DOHH2 (cell line): Measurements from ENCODE around the gene TRAF3IP3.

Experiments used
- H3F3A ChIP-seq: fragments of 200-600 bp; sonication (generic), shearing (Covaris generic); 2 replicates; pipeline ENCODE4 v1.6.0; 2016; ENCODE audit warnings: antibody characterized with exemption, mild to moderate bottlenecking; ENCODE audit not compliant: control insufficient read depth, insufficient read depth
- H3K27ac ChIP-seq: fragments of 200-600 bp; sonication (generic); 2 replicates; pipeline ENCODE4 v1.5.1; 2014; ENCODE audit warnings: low read depth, mild to moderate bottlenecking, low read length, moderate library complexity
- H3K27me3 ChIP-seq: fragments of 200-600 bp; sonication (generic); 2 replicates; pipeline ENCODE4 v1.6.1; 2014; ENCODE audit warnings: mild to moderate bottlenecking, low read length, mixed read lengths; ENCODE audit not compliant: control insufficient read depth
- H3K36me3 ChIP-seq: fragments of 200-600 bp; sonication (generic); 2 replicates; pipeline ENCODE4 v1.6.1; 2014; ENCODE audit warnings: mild to moderate bottlenecking, low read length, moderate library complexity, mixed read lengths; ENCODE audit not compliant: control insufficient read depth
- H3K4me1 ChIP-seq: fragments of 200-600 bp; sonication (generic); 2 replicates; pipeline ENCODE4 v1.6.1; 2014; ENCODE audit warnings: mild to moderate bottlenecking, low read length, mixed read lengths; ENCODE audit not compliant: control insufficient read depth
- H3K4me2 ChIP-seq: fragments of 200-600 bp; sonication (generic); 2 replicates; pipeline ENCODE4 v1.6.0; 2014; ENCODE audit warnings: mild to moderate bottlenecking, low read length, moderate library complexity
- H3K4me3 ChIP-seq: fragments of 200-600 bp; sonication (generic); 2 replicates; pipeline ENCODE4 v1.5.1; 2014; ENCODE audit warnings: mild to moderate bottlenecking, low read length, mixed read lengths
- H3K79me2 ChIP-seq: fragments of 200-600 bp; sonication (generic); 2 replicates; pipeline ENCODE4 v1.6.1; 2014; ENCODE audit warnings: mild to moderate bottlenecking, low read length, mixed read lengths; ENCODE audit not compliant: control insufficient read depth
- H3K9me2 ChIP-seq: fragments of 200-600 bp; sonication (generic); replicated peaks from 2 replicates; pipeline ENCODE4 v1.6.1; 2014; ENCODE audit warnings: mild to moderate bottlenecking, low read length, mixed read lengths; ENCODE audit not compliant: control insufficient read depth
- H3K9me3 ChIP-seq: fragments of 200-600 bp; sonication (generic); 2 replicates; pipeline ENCODE4 v1.6.1; 2014; ENCODE audit warnings: antibody characterized with exemption, low read length, mixed read lengths; ENCODE audit not compliant: control insufficient read depth, insufficient read depth
- H4K20me1 ChIP-seq: fragments of 200-600 bp; sonication (generic); 2 replicates; pipeline ENCODE4 v1.6.0; 2014; ENCODE audit warnings: low read depth, mild to moderate bottlenecking, antibody characterized with exemption, low read length, moderate library complexity; ENCODE audit not compliant: control insufficient read depth, insufficient read depth
- EZH2phosphoT487 ChIP-seq: fragments of 200-600 bp; sonication (generic); IDR thresholded peaks from 2 replicates; pipeline ENCODE4 v1.6.1; 2017; ENCODE audit warnings: borderline replicate concordance, mild to moderate bottlenecking, antibody characterized with exemption, low read length, moderate library complexity, mixed read lengths
- TF ChIP-seq, protein P1 (sequence below): fragments of 200-600 bp; sonication (generic); IDR thresholded peaks from one replicate; pipeline ENCODE4 v1.5.1; 2014; ENCODE audit warnings: antibody characterized with exemption, mild to moderate bottlenecking, low read depth, low read length; ENCODE audit not compliant: poor library complexity, severe bottlenecking

The TRAF3IP3 gene

DNA sequence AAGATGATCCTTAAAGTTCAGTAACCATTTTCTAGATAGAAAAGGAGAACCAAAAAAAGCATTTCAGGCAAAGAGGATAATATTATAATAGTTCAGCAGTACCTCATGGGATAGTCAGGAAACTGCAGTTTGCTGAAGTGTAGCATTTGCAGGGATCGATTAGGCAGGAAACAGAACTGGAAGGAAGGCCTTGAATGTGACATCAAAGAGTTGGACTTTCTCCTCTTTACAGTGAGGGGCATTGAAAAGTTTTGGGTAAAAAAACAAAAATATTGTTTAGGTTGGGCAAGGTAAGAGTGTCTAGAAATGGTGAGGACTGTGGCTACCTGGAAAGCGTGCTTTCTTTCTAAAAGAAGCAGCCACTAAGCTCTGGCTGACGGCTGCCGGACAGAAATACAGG lies 58.0 kb downstream of the TRAF3IP3 start:
- Histone ChIP-seq H3K27me3 (peaks cover 8% of the 10 kb centered on the region; the same call in 1 of the 2 replicates), H3K36me3 (no peaks in the 10 kb centered on the region), H3K4me1 (no peaks in the 10 kb centered on the region), H3K4me3 (no peak overlapping the region), H3K9me3 (no peaks in the 10 kb centered on the region), H3K4me2 (no peak overlapping the region), H3K79me2 (no peaks in the 10 kb centered on the region), H3K27ac (no peak overlapping the region), H3K9me2 (no peaks in the 10 kb centered on the region), H4K20me1 (no peaks in the 10 kb centered on the region), H3F3A (no peaks in the 10 kb centered on the region)
- TF ChIP-seq, protein P1, sequence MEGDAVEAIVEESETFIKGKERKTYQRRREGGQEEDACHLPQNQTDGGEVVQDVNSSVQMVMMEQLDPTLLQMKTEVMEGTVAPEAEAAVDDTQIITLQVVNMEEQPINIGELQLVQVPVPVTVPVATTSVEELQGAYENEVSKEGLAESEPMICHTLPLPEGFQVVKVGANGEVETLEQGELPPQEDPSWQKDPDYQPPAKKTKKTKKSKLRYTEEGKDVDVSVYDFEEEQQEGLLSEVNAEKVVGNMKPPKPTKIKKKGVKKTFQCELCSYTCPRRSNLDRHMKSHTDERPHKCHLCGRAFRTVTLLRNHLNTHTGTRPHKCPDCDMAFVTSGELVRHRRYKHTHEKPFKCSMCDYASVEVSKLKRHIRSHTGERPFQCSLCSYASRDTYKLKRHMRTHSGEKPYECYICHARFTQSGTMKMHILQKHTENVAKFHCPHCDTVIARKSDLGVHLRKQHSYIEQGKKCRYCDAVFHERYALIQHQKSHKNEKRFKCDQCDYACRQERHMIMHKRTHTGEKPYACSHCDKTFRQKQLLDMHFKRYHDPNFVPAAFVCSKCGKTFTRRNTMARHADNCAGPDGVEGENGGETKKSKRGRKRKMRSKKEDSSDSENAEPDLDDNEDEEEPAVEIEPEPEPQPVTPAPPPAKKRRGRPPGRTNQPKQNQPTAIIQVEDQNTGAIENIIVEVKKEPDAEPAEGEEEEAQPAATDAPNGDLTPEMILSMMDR = no peak
- TF ChIP-seq EZH2phosphoT487 = no peak

- no peak overlapping the region for H3K4me3 ChIP-seq
- no peak overlapping the region for H3K27ac ChIP-seq
- H3K9me2 ChIP-seq = no peaks in the 10 kb centered on the region
- no peaks in the 10 kb centered on the region for H4K20me1 ChIP-seq
- H3K4me1 ChIP-seq = no peaks in the 10 kb centered on the region
- no peak for TF ChIP-seq EZH2phosphoT487
- TF ChIP-seq, protein P1 = no peak
- peaks cover 15% of the 10 kb centered on the region for H3K27me3 ChIP-seq
- no peaks in the 10 kb centered on the region for H3F3A ChIP-seq
- H3K36me3 ChIP-seq = no peaks in the 10 kb centered on the region
- H3K9me3 ChIP-seq = no peaks in the 10 kb centered on the region
- no peaks in the 10 kb centered on the region for H3K79me2 ChIP-seq
- no peak overlapping the region for H3K4me2 ChIP-seq
Measured at GRCh38 chr1:209815490-209815889, 59.6 kb downstream of the TRAF3IP3 start.

- no peaks in the 10 kb centered on the region for H3K36me3 ChIP-seq
- peaks cover 15% of the 10 kb centered on the region for H3K27me3 ChIP-seq
- no peaks in the 10 kb centered on the region for H3K79me2 ChIP-seq
- H3K9me2 ChIP-seq = no peaks in the 10 kb centered on the region
- no peaks in the 10 kb centered on the region for H3F3A ChIP-seq
- H3K4me2 ChIP-seq = no peak overlapping the region
- no peak overlapping the region for H3K4me3 ChIP-seq
- no peak overlapping the region for H3K27ac ChIP-seq
- no peak for TF ChIP-seq EZH2phosphoT487
- TF ChIP-seq, protein P1 = no peak
- no peaks in the 10 kb centered on the region for H3K9me3 ChIP-seq
- no peaks in the 10 kb centered on the region for H3K4me1 ChIP-seq
- H4K20me1 ChIP-seq = no peaks in the 10 kb centered on the region
Measured at GRCh38 chr1:209815931-209816341, 60.1 kb downstream of the TRAF3IP3 start.
